ENCODE measurements around the gene A2ML1. TPM values are rescaled to one million over a fixed set of nuclear protein-coding genes. Genes with fewer than 3 reads are reported as not detected.

The A2ML1 gene
- total and polyA plus RNA-seq, 2 of the 4 experiments (the other 2 are of a cell fraction), result not detected

- no peak overlapping the region for H3K9ac ChIP-seq (ENCODE audit: low read depth, low read length)
- ATAC-seq (ENCODE audit: low read depth) (no peak), DNase-seq (no peak)
- no peak overlapping the region for H3K4ac ChIP-seq (ENCODE audit: low read depth, low read length)
- H2BK5ac ChIP-seq (ENCODE audit: low read depth, low read length, poor library complexity, severe bottlenecking), result no peak overlapping the region
- H2BK120ac ChIP-seq (ENCODE audit: low read depth, low read length), result no peak overlapping the region
- H2AK5ac ChIP-seq (ENCODE audit: low read depth, low read length), result no peak overlapping the region
- no peak for TF ChIP-seq ELK1 (IDR thresholded peaks at IDR 0.05; ENCODE audit: borderline replicate concordance, low read depth, low read length)
- no peak for TF ChIP-seq CTCF (conservative IDR thresholded peaks at IDR 0.05; ENCODE audit: low read depth, low read length)
- no peak for TF ChIP-seq SMC3 (IDR thresholded peaks at IDR 0.05; ENCODE audit: low read depth, low read length)
- in situ Hi-C loops (cut with MboI; ENCODE audit: low sequenced_read_pairs), result loop anchor here (5.0 kb wide), 1 partner anchor 210 kb away; no protein-coding TSS in a partner anchor
- intact Hi-C loops (cut with micrococcal nuclease), result loop anchor here (2.0 to 10.0 kb wide), 2 partner anchors 147 to 347 kb away; partner anchors contain the start of gene CLEC4E
- dilution Hi-C loops (cut with HindIII; ENCODE audit: low sequenced_read_pairs, unreplicated experiment), result no loop called here
- no peak overlapping the region for H3K18ac ChIP-seq (ENCODE audit: low read depth, low read length)
- no peak overlapping the region for H2BK20ac ChIP-seq (ENCODE audit: low read depth, low read length)
- no peak overlapping the region for H3K14ac ChIP-seq (replicated peaks; ENCODE audit: low read depth, low read length)
- no peak overlapping the region for H3K4me3 ChIP-seq (ENCODE audit: insufficient read depth, low read depth, low read length)
- H2AK9ac ChIP-seq (replicated peaks; ENCODE audit: low read depth, low read length, poor library complexity), result no peak overlapping the region
- peaks cover 2% of the 10 kb centered on the region for H3K27me3 ChIP-seq (ENCODE audit: control insufficient read depth, insufficient read depth, low read length)
- H3K36me3 ChIP-seq (ENCODE audit: control insufficient read depth, insufficient read depth, low read length), result no peaks in the 10 kb centered on the region
- H3K4me1 ChIP-seq (ENCODE audit: control insufficient read depth, insufficient read depth, low read length), result no peaks in the 10 kb centered on the region
- ChIA-PET CTCF (interaction anchor here (0.6 to 1.5 kb wide), 2 partner anchors 13 to 22 kb away, joined by 3 to 4 read pairs; no protein-coding TSS in a partner anchor), POLR2A (ENCODE audit: unreplicated experiment) (no interaction called here)
- H3K23ac ChIP-seq (ENCODE audit: low read depth, low read length), result no peak overlapping the region
- no peaks in the 10 kb centered on the region for H3K9me3 ChIP-seq (ENCODE audit: control insufficient read depth, insufficient read depth, low read length)
- H3K79me1 ChIP-seq (ENCODE audit: low read depth in 1 of 2, low read length in 2 of 2), result no peaks in the 10 kb centered on the region
- no peak overlapping the region for H3K4me2 ChIP-seq (ENCODE audit: low read depth, low read length)
- H2AFZ ChIP-seq (replicated peaks; ENCODE audit: low read length, poor library complexity), result no peak overlapping the region
- BruUV-seq (replicated peaks), result no TSS peak
- no peak overlapping the region for H2BK15ac ChIP-seq (ENCODE audit: low read depth, low read length)
- no peak overlapping the region for H4K8ac ChIP-seq (ENCODE audit: low read depth in 2 of 2, low read length in 2 of 2)
- no peaks in the 10 kb centered on the region for H4K20me1 ChIP-seq (ENCODE audit: insufficient read depth, low read length)
- no peaks in the 10 kb centered on the region for H3K9me1 ChIP-seq (ENCODE audit: insufficient read depth, low read length)
- H3K27ac ChIP-seq (ENCODE audit: insufficient read depth, low read length), result no peak overlapping the region
- no peak overlapping the region for H4K91ac ChIP-seq (ENCODE audit: insufficient read depth, low read depth, low read length)
- H4K5ac ChIP-seq (ENCODE audit: low read depth, low read length), result no peak overlapping the region
- WGBS, 2 experiments (ENCODE audit: extremely low coverage in 2 of 2, insufficient read length in 1 of 2), result no CpG with 5 or more reads among the region's 3 CpGs
- H3K56ac ChIP-seq (ENCODE audit: extremely low read depth, insufficient read depth, low read length), result no peak overlapping the region
These were observed 69.6 kb downstream of the A2ML1 start for GRCh38 chr12:8891976-8892375.
